GM21526 (cell line): ENCODE data around the gene TFF1.

Experiments used
- ATAC-seq: cut with Tn5 transposase; IDR thresholded peaks from one replicate; pipeline ENCODE4 v1.9.1; 2021; ENCODE audit warnings: moderate library complexity; ENCODE audit not compliant: unreplicated experiment, low FRiP score

Gene TFF1

GRCh38 chr21:42321231-42321630 is 45.1 kb downstream of the TFF1 start:
- no peak for ATAC-seq

- ATAC-seq: no peak
These were observed 45.5 kb downstream of the TFF1 start for GRCh38 chr21:42320791-42321190.

DNA sequence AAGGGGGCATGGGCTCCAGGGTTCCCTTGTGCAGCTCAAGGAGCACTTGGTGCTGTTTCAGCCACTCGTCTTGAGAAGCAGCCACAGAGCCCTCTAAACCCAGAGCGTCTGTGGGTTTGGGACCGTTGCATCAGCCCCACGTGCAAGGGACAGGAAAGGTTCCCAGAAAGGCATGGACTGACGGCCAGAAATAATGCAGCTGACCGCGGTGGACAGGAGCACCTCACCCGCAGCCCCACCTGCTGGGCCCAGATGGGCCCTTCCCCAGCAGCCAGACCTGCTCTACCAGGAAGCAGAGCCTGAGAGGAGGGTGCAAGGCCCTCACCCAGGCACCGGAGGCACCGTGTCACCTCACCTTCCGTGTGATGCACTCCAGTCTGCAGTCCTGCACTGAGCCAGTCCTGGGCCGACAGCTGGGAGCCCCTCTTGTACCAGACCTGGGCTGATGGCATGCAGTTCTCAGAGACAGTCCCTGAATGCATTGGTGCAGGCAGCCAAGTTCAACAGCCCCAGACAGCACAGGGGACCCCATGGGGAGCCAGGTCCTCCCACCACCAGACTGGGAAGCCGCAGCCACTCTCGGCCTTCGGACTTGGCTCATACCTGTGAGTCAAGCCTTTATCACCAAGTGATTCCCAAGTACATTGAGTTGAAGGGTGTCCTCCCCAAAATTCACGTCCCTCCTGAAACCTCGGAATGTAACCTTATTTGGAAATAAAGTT is 46.3 kb downstream of the TFF1 start:
- ATAC-seq: no peak

- no peak for ATAC-seq
These were observed 47.0 kb downstream of the TFF1 start for GRCh38 chr21:42319376-42319775.

- ATAC-seq: no peak
These were observed 48.2 kb downstream of the TFF1 start for GRCh38 chr21:42317826-42318746.

DNA sequence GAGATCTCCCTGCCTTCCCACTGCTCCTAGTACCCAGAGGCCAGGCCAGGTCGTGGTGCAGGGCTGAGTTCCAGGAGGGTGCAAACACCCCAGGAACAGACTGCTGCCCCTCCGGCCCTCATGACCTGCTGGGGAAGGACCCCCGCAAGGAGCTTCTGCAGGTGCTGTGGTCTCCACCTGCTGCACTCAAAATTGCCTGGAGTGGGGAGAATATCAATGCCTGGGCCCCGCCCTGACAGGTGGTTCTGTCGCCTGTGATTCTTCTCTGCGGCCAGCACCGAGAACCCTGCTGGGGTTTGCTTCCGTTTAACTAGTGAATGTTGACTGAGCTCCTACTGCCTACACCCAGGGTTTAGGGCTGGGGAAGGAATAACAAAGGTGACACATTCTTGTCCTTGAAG is 49.0 kb downstream of the TFF1 start:
- no peak for ATAC-seq

GRCh38 chr21:42316891-42317290 is 49.4 kb downstream of the TFF1 start:
- ATAC-seq: no peak

DNA sequence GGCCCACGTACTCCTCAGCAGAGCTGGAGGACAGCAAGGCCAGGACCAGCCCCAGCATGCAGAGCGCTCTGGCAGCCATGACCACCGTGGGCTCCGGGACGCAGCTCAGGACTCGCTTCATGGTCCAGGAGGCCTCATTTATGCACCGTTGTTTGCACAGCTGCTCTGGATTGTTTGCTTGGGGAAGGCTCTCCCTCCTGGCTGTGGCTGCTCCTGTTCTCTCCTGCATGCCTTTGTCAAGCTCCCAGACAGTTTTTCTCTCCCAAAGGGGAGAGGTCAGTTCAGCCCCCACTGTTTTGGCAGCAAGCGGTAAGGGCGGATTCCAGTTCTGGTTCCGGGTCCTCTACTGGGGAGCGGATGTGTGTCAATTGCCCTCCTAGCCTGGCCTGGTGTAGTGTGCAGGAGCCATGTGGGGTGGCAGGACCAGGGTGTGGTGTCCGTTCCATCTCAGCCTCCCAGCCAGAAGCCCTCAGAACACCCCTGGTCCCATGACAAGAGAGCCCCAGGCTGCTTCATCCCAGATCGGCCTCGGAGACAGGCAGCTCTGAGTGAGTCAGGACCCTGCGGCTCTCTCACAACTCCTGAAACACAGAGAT is 50.9 kb downstream of the TFF1 start, which contains the start of gene TFF3:
TFF3 (minus strand) TSS at position 114 of the 596 bp plus-strand sequence; CDS start at position 79, 35 bp downstream.
- no peak for ATAC-seq

GRCh38 chr21:42314616-42315295 is 51.6 kb downstream of the TFF1 start:
- no peak for ATAC-seq

GRCh38 chr21:42313501-42313969 is 52.8 kb downstream of the TFF1 start:
- no peak for ATAC-seq

GRCh38 chr21:42312626-42313104 is 53.7 kb downstream of the TFF1 start:
- ATAC-seq: no peak
